Neural progenitor cell (in vitro differentiated cells): ENCODE measurements around the gene CELF4. TPM values are rescaled to one million over a fixed set of nuclear protein-coding genes. Genes with fewer than 3 reads are reported as not detected.

ENCODE experiments used
- DNase-seq: peaks from one replicate; pipeline ENCODE4 v3.0.0-alpha.2; 2016; ENCODE audit warnings: low spot score
- H2AFZ ChIP-seq: fragments of 200-600 bp; sonication (generic); replicated peaks from 2 replicates; pipeline ENCODE4 v1.6.1; 2016; ENCODE audit warnings: antibody characterized with exemption
- H3F3A ChIP-seq: fragments of 200-600 bp; sonication (generic); 2 replicates; pipeline ENCODE4 v1.6.1; 2016; ENCODE audit warnings: antibody characterized with exemption, low read depth
- H3K27ac ChIP-seq: fragments of 200-600 bp; sonication (generic); 2 replicates; pipeline ENCODE4 v1.5.1; 2016; ENCODE audit warnings: mild to moderate bottlenecking
- H3K27me3 ChIP-seq: fragments of 200-600 bp; sonication (generic); 2 replicates; pipeline ENCODE4 v1.6.1; 2016; ENCODE audit warnings: mild to moderate bottlenecking, moderate library complexity
- H3K36me3 ChIP-seq: fragments of 200-600 bp; sonication (generic); 2 replicates; pipeline ENCODE4 v1.5.1; 2016
- H3K4me1 ChIP-seq: fragments of 200-600 bp; sonication (generic); 2 replicates; pipeline ENCODE4 v1.6.1; 2016; ENCODE audit warnings: mixed run types
- H3K4me2 ChIP-seq: fragments of 200-600 bp; sonication (generic); 2 replicates; pipeline ENCODE4 v1.6.1; 2016
- H3K4me3 ChIP-seq: fragments of 200-600 bp; sonication (generic); 2 replicates; pipeline ENCODE4 v1.5.1; 2016
- H3K79me2 ChIP-seq: fragments of 200-600 bp; sonication (generic); 2 replicates; pipeline ENCODE4 v1.6.1; 2016; ENCODE audit warnings: low read depth
- H3K9ac ChIP-seq: fragments of 200-600 bp; sonication (generic); 2 replicates; pipeline ENCODE4 v1.6.1; 2016
- H3K9me3 ChIP-seq: fragments of 200-600 bp; sonication (generic); 2 replicates; pipeline ENCODE4 v1.5.1; 2016; ENCODE audit warnings: low read depth
- H4K20me1 ChIP-seq: fragments of 200-600 bp; sonication (generic); 2 replicates; pipeline ENCODE4 v1.6.1; 2016; ENCODE audit warnings: low read depth
- H3K27ac Mint-ChIP-seq: 3 replicates; pipeline ENCODE4 v1.8.0; 2021; ENCODE audit warnings: mixed read lengths
- H3K27me3 Mint-ChIP-seq: 2 replicates; pipeline ENCODE4 v1.8.0; 2022; ENCODE audit warnings: low read depth, mild to moderate bottlenecking, inconsistent platforms, moderate library complexity, mixed read lengths; ENCODE audit not compliant: insufficient read depth
- H3K36me3 Mint-ChIP-seq: 3 replicates; pipeline ENCODE4 v1.8.0; 2021; ENCODE audit warnings: mixed read lengths
- H3K4me1 Mint-ChIP-seq: 3 replicates; pipeline ENCODE4 v1.8.0; 2021; ENCODE audit warnings: mixed read lengths
- H3K4me3 Mint-ChIP-seq: 3 replicates; pipeline ENCODE4 v1.8.0; 2021; ENCODE audit warnings: mild to moderate bottlenecking, moderate library complexity, mixed read lengths
- H3K9me3 Mint-ChIP-seq: 3 replicates; pipeline ENCODE4 v1.8.0; 2020; ENCODE audit warnings: mixed read lengths
- CTCF ChIP-seq: fragments of 200-600 bp; sonication (generic); IDR thresholded peaks from 2 replicates; pipeline ENCODE4 v1.5.1; 2017; ENCODE audit warnings: antibody characterized with exemption, mild to moderate bottlenecking
- EZH2 ChIP-seq: fragments of 200-600 bp; sonication (generic); IDR thresholded peaks from 2 replicates; pipeline ENCODE4 v1.6.1; 2017; ENCODE audit warnings: antibody characterized with exemption, mild to moderate bottlenecking, moderate library complexity
- EZH2phosphoT487 ChIP-seq: fragments of 200-600 bp; sonication (generic); IDR thresholded peaks from 2 replicates; pipeline ENCODE4 v1.6.1; 2017; ENCODE audit warnings: antibody characterized with exemption
- total RNA-seq: library from RNA; depleted of rRNA; stranded (reverse); fragments of >200 nt; gene quantifications from 2 replicates; pipeline ENCODE4 v1.2.3, GENCODE V29; 2015; ENCODE audit warnings: low replicate concordance

CELF4 gene
- total RNA-seq, 1 donor from 2014 or later = 1.8 TPM

- Histone ChIP-seq H3K36me3 (no peaks in the 10 kb centered on the region), H2AFZ (no peak overlapping the region), H3K9ac (no peak overlapping the region), H3K4me1 (peaks cover 26% of the 10 kb centered on the region), H3F3A (peaks cover 4% of the 10 kb centered on the region), H3K27me3 (peaks cover 19% of the 10 kb centered on the region), H3K4me3 (no peak overlapping the region), H3K9me3 (no peaks in the 10 kb centered on the region), H3K27ac (no peak overlapping the region), H4K20me1 (no peaks in the 10 kb centered on the region), H3K79me2 (no peaks in the 10 kb centered on the region), H3K4me2 (no peak overlapping the region)
- TF ChIP-seq EZH2phosphoT487 (no peak), CTCF (no peak), EZH2 (no peak)
- Mint-ChIP-seq H3K27me3 (peaks cover 24% of the 10 kb centered on the region), H3K4me1 (peaks cover 22% of the 10 kb centered on the region), H3K9me3 (no peaks in the 10 kb centered on the region), H3K27ac (no peak overlapping the region), H3K4me3 (no peak overlapping the region), H3K36me3 (no peaks in the 10 kb centered on the region)
- DNase-seq = no peak
These were observed 8.5 kb upstream of the CELF4 start for GRCh38 chr18:37574113-37574512.

- no peak overlapping the region for H3K27ac Mint-ChIP-seq
- Histone ChIP-seq H3K9me3 (no peaks in the 10 kb centered on the region), H3K36me3 (no peaks in the 10 kb centered on the region), H3F3A (peaks cover 4% of the 10 kb centered on the region), H3K9ac (no peak overlapping the region), H4K20me1 (peaks cover 4% of the 10 kb centered on the region), H3K4me3 (no peak overlapping the region), H3K4me2 (no peak overlapping the region), H3K4me1 (peaks cover 15% of the 10 kb centered on the region), H3K27ac (no peak overlapping the region), H2AFZ (no peak overlapping the region), H3K27me3 (peaks cover 33% of the 10 kb centered on the region), H3K79me2 (no peaks in the 10 kb centered on the region)
- peaks cover 3% of the 10 kb centered on the region for H3K9me3 Mint-ChIP-seq
- DNase-seq = no peak
- no peak overlapping the region for H3K4me3 Mint-ChIP-seq
- TF ChIP-seq EZH2phosphoT487 (no peak), EZH2 (no peak), CTCF (no peak)
- peaks cover 34% of the 10 kb centered on the region for H3K27me3 Mint-ChIP-seq
- peaks cover 19% of the 10 kb centered on the region for H3K4me1 Mint-ChIP-seq
- no peaks in the 10 kb centered on the region for H3K36me3 Mint-ChIP-seq
These were observed 7.1 kb upstream of the CELF4 start for GRCh38 chr18:37572736-37573135.

GRCh38 chr18:37571266-37571665, 5.7 kb upstream of the CELF4 start:
- H3K4me3 ChIP-seq = no peak overlapping the region
- no peak for TF ChIP-seq EZH2phosphoT487
- no peak for TF ChIP-seq EZH2
- TF ChIP-seq CTCF = no peak
- no peaks in the 10 kb centered on the region for H3F3A ChIP-seq
- Mint-ChIP-seq H3K27ac (no peak overlapping the region), H3K36me3 (no peaks in the 10 kb centered on the region), H3K4me1 (peaks cover 11% of the 10 kb centered on the region), H3K4me3 (no peak overlapping the region), H3K27me3 (peaks cover 40% of the 10 kb centered on the region), H3K9me3 (peaks cover 3% of the 10 kb centered on the region)
- DNase-seq = no peak
- H4K20me1 ChIP-seq = peaks cover 6% of the 10 kb centered on the region
- H3K4me1 ChIP-seq = peaks cover 3% of the 10 kb centered on the region
- no peak overlapping the region for H3K9ac ChIP-seq
- H3K36me3 ChIP-seq = no peaks in the 10 kb centered on the region
- no peaks in the 10 kb centered on the region for H3K9me3 ChIP-seq
- peaks cover 47% of the 10 kb centered on the region for H3K27me3 ChIP-seq
- no peaks in the 10 kb centered on the region for H3K79me2 ChIP-seq
- H2AFZ ChIP-seq = no peak overlapping the region
- H3K27ac ChIP-seq = no peak overlapping the region
- H3K4me2 ChIP-seq = no peak overlapping the region
